Hematopoietic multipotent progenitor cell treated with erythropoietin and hydrocortisone succinate and interleukin-3 and kit ligand, for 8 days (in vitro differentiated cells): ENCODE measurements around the gene CHST9.

Experiments
- DNase-seq: peaks from one replicate; pipeline ENCODE4 v3.0.0-alpha.2; 2015

CHST9 gene

GRCh38 chr18:26925313-26925712, 259.8 kb downstream of the CHST9 start:
- DNase-seq = no peak

GRCh38 chr18:26922313-26922712, 262.8 kb downstream of the CHST9 start:
- no peak for DNase-seq

GRCh38 chr18:26920644-26921043, 264.5 kb downstream of the CHST9 start:
- DNase-seq = no peak

- no peak for DNase-seq
These were observed 265.5 kb downstream of the CHST9 start for GRCh38 chr18:26919627-26920026.

GRCh38 chr18:26919201-26919600, 265.9 kb downstream of the CHST9 start:
- DNase-seq = no peak

GRCh38 chr18:26911840-26912239, 273.3 kb downstream of the CHST9 start:
- DNase-seq = no peak

- no peak for DNase-seq
These were observed 275.4 kb downstream of the CHST9 start for GRCh38 chr18:26909599-26910290.

- DNase-seq = no peak
These were observed 276.2 kb downstream of the CHST9 start for GRCh38 chr18:26908906-26909305.

GRCh38 chr18:26902291-26902690, 282.8 kb downstream of the CHST9 start:
- no peak for DNase-seq

GRCh38 chr18:26901020-26901419, 284.1 kb downstream of the CHST9 start:
- DNase-seq = no peak

GRCh38 chr18:26894426-26894825, 290.7 kb downstream of the CHST9 start:
- no peak for DNase-seq

GRCh38 chr18:26893996-26894395, 291.1 kb downstream of the CHST9 start:
- DNase-seq = no peak

GRCh38 chr18:26888259-26888658, 296.8 kb downstream of the CHST9 start:
- no peak for DNase-seq

- no peak for DNase-seq
These were observed 310.0 kb downstream of the CHST9 start for GRCh38 chr18:26875040-26875654.

GRCh38 chr18:26874283-26874682, 310.8 kb downstream of the CHST9 start:
- DNase-seq = no peak

GRCh38 chr18:26869640-26870039, 315.5 kb downstream of the CHST9 start:
- DNase-seq = no peak

- no peak for DNase-seq
These were observed 316.0 kb downstream of the CHST9 start for GRCh38 chr18:26868968-26869586.

GRCh38 chr18:26867471-26867870, 317.6 kb downstream of the CHST9 start:
- DNase-seq = no peak

GRCh38 chr18:26865557-26865956, 319.6 kb downstream of the CHST9 start, which contains the start of gene AQP4:
Gene AQP4, minus strand, starts transcription at chr18:26865707. Its CDS starts 18 bp downstream, at chr18:26865689.
- no peak for DNase-seq

GRCh38 chr18:26864658-26865057, 320.4 kb downstream of the CHST9 start:
- DNase-seq = no peak

GRCh38 chr18:26863921-26864497, 321.1 kb downstream of the CHST9 start:
- DNase-seq = no peak

- no peak for DNase-seq
These were observed 321.8 kb downstream of the CHST9 start for GRCh38 chr18:26863122-26863879.

GRCh38 chr18:26862084-26862483, 323.0 kb downstream of the CHST9 start:
- DNase-seq = no peak
